Liver (tissue), 9 donors: ENCODE results near the gene LTN1. TPM values are rescaled to one million over a fixed set of nuclear protein-coding genes. Genes with fewer than 3 reads are reported as not detected.

Source experiments
- DNase-seq: peaks from one replicate; pipeline ENCODE4 v3.0.0-alpha.2; 2017; ENCODE audit warnings: low spot score
- H3K27ac ChIP-seq, 2 donors: one replicate each; pipeline ENCODE4 v1.7.0; 2013; ENCODE audit warnings: inconsistent platforms in 2 of 2, low read length in 2 of 2, control low read depth in 1 of 2, low read depth in 1 of 2, mild to moderate bottlenecking in 1 of 2
- H3K27me3 ChIP-seq, 4 donors: one replicate each; pipeline versions ENCODE4 v1.6.1 to v1.7.0; 2013; ENCODE audit warnings: low read length in 3 of 4, inconsistent platforms in 1 of 4, mild to moderate bottlenecking in 1 of 4, moderate library complexity in 1 of 4; ENCODE audit not compliant: control insufficient read depth in 4 of 4, insufficient read depth in 4 of 4
- H3K36me3 ChIP-seq, 4 donors: one replicate each; pipeline versions ENCODE4 v1.6.1 to v1.7.0; 2013; ENCODE audit warnings: low read length in 3 of 4, mild to moderate bottlenecking in 3 of 4, low read depth in 1 of 4, moderate library complexity in 1 of 4; ENCODE audit not compliant: control insufficient read depth in 4 of 4, insufficient read depth in 3 of 4
- H3K4me1 ChIP-seq, 4 donors: one replicate each; pipeline versions ENCODE4 v1.6.1 to v1.7.0; 2013; ENCODE audit warnings: low read length in 3 of 4, mild to moderate bottlenecking in 3 of 4, moderate library complexity in 1 of 4; ENCODE audit not compliant: control insufficient read depth in 4 of 4, insufficient read depth in 4 of 4
- H3K4me3 ChIP-seq, 3 donors: one replicate each; pipeline versions ENCODE4 v1.6.1 to v1.7.0; 2013; ENCODE audit warnings: low read length in 3 of 3, control low read depth in 1 of 3, low read depth in 1 of 3, mild to moderate bottlenecking in 1 of 3
- H3K9ac ChIP-seq, 2 donors: one replicate each; pipeline ENCODE4 v1.7.0; 2013; ENCODE audit warnings: low read length in 2 of 2, mild to moderate bottlenecking in 2 of 2, moderate library complexity in 2 of 2, control low read depth in 1 of 2, low read depth in 1 of 2
- H3K9me3 ChIP-seq, 4 donors: one replicate each; pipeline versions ENCODE4 v1.6.1 to v1.7.0; 2013; ENCODE audit warnings: low read length in 3 of 4; ENCODE audit not compliant: control insufficient read depth in 4 of 4
- ATF3 ChIP-seq: IDR thresholded peaks from 2 replicates; pipeline ENCODE4 v1.6.1; 2016; ENCODE audit warnings: antibody characterized with exemption
- CTCF ChIP-seq: fragments of 150-350 bp; IDR thresholded peaks from 2 replicates; pipeline ENCODE4 v1.5.1; 2017; ENCODE audit warnings: improper control_type of control experiment, low read depth, low read length; ENCODE audit not compliant: missing input control
- EGR1 ChIP-seq, 2 donors: IDR thresholded peaks; 2 replicates each; pipeline ENCODE4 v1.6.1; 2016 to 2018; ENCODE audit warnings: antibody characterized with exemption in 2 of 2, low read depth in 2 of 2
- FOXA1 ChIP-seq: IDR thresholded peaks from 2 replicates; pipeline ENCODE4 v1.6.1; 2016; ENCODE audit warnings: antibody characterized with exemption
- FOXA2 ChIP-seq: IDR thresholded peaks from 2 replicates; pipeline ENCODE4 v1.6.1; 2016; ENCODE audit warnings: antibody characterized with exemption
- GABPA ChIP-seq, 2 donors: IDR thresholded peaks in 1 of 2; conservative IDR thresholded peaks in 1 of 2; 2 replicates each; pipeline ENCODE4 v1.6.1; 2016; ENCODE audit warnings: antibody characterized with exemption in 2 of 2, mild to moderate bottlenecking in 1 of 2, moderate library complexity in 1 of 2
- HNF4A ChIP-seq, 2 donors: conservative IDR thresholded peaks; 2 replicates each; pipeline ENCODE4 v1.6.1; 2016; ENCODE audit warnings: antibody characterized with exemption in 2 of 2, mild to moderate bottlenecking in 2 of 2
- HNF4G ChIP-seq: IDR thresholded peaks from 2 replicates; pipeline ENCODE4 v1.6.1; 2016; ENCODE audit warnings: antibody characterized with exemption
- JUND ChIP-seq, 2 donors: IDR thresholded peaks; 2 replicates each; pipeline ENCODE4 v1.6.1; 2016; ENCODE audit warnings: antibody characterized with exemption in 2 of 2
- MAX ChIP-seq: IDR thresholded peaks from 2 replicates; pipeline ENCODE4 v1.6.1; 2016; ENCODE audit warnings: antibody characterized with exemption
- NR2F2 ChIP-seq: IDR thresholded peaks from 2 replicates; pipeline ENCODE4 v1.6.1; 2016; ENCODE audit warnings: antibody characterized with exemption
- RAD21 ChIP-seq, 2 donors: IDR thresholded peaks; 2 replicates each; pipeline ENCODE4 v1.6.1; 2016; ENCODE audit warnings: antibody characterized with exemption in 2 of 2, mild to moderate bottlenecking in 2 of 2
- RXRA ChIP-seq, 2 donors: IDR thresholded peaks; 2 replicates each; pipeline ENCODE4 v1.6.1; 2017 to 2018; ENCODE audit warnings: antibody characterized with exemption in 2 of 2, mild to moderate bottlenecking in 1 of 2
- SP1 ChIP-seq: IDR thresholded peaks from 2 replicates; pipeline ENCODE4 v1.6.1; 2018; ENCODE audit warnings: antibody characterized with exemption, mild to moderate bottlenecking
- WGBS: extraction: QIAGEN DNeasy Blood & Tissue Kit; methylation state at CpG from one replicate; pipeline ENCODE4 v1.1.7; 2013; 5-methylcytosine and 5-hydroxymethylcytosine counted together
- polyA plus RNA-seq, 2 donors: library from polyadenylated mRNA; stranded (reverse) in 1 of 2; unstranded in 1 of 2; fragments of 200-250 nt in 1 of 2; fragments of >200 nt in 1 of 2; fragmentation: Nextera tagmentation in 1 of 2; extraction: Ambion mirVana in 1 of 2; gene quantifications; one replicate each; pipeline versions ENCODE4 v1.2.1 to v1.2.3, GENCODE V29; 2013 to 2015
- total RNA-seq, 2 donors: library from RNA; depleted of rRNA; stranded (reverse); fragments of >200 nt; gene quantifications; one replicate each; pipeline ENCODE4 v1.2.3, GENCODE V29; 2014
- donor health status: healthy.
- donor health status: healthy.
- donor health status: healthy.
- donor health status: healthy.
- donor health status: healthy.

LTN1 gene
- total and polyA plus RNA-seq, 4 donors = 3.9 to 22.1 (median 9.6) TPM

- TF ChIP-seq CTCF (no peak), JUND (IDR thresholded peaks at IDR 0.05) (no peak), HNF4G (no peak), MAX (no peak), RAD21 (IDR thresholded peaks at IDR 0.05) (no peak)
Measured at GRCh38 chr21:29007810-29008209, 15.1 kb upstream of the LTN1 start (continued).

- TF ChIP-seq GABPA (IDR thresholded peaks at IDR 0.05 in 1 of 2, conservative IDR thresholded peaks at IDR 0.05 in 1 of 2) (no peak), HNF4A (conservative IDR thresholded peaks at IDR 0.05) (no peak), RXRA (IDR thresholded peaks at IDR 0.05) (no peak), SP1 (no peak), MAX (no peak), FOXA2 (no peak), NR2F2 (no peak), EGR1 (IDR thresholded peaks at IDR 0.05; ENCODE audit: low read depth in 2 of 2) (no peak)
- H3K4me1 ChIP-seq = peaks cover 0 to 3% (median 2%) of the 10 kb centered on the region in 4 donors
- no peaks in the 10 kb centered on the region for H3K27me3 ChIP-seq
- no peak overlapping the region for H3K27ac ChIP-seq
- DNase-seq = no peak
- H3K9me3 ChIP-seq = no peaks in the 10 kb centered on the region
- no peak overlapping the region for H3K4me3 ChIP-seq
- 96% methylated on average over 3 of the region's 3 CpGs for WGBS
- H3K36me3 ChIP-seq = peaks cover 2 to 11% (median 9%) of the 10 kb centered on the region in 4 donors
- H3K9ac ChIP-seq = no peak overlapping the region
Measured at GRCh38 chr21:29007135-29007534, 14.5 kb upstream of the LTN1 start.

GRCh38 chr21:29005696-29006095, 13.0 kb upstream of the LTN1 start:
- H3K36me3 ChIP-seq = peaks cover 0 to 11% (median 9%) of the 10 kb centered on the region in 4 donors
- H3K27me3 ChIP-seq = no peaks in the 10 kb centered on the region
- TF ChIP-seq GABPA (IDR thresholded peaks at IDR 0.05 in 1 of 2, conservative IDR thresholded peaks at IDR 0.05 in 1 of 2) (no peak), FOXA1 (no peak), NR2F2 (no peak), CTCF (no peak), ATF3 (no peak), RAD21 (IDR thresholded peaks at IDR 0.05) (no peak)
- H3K4me1 ChIP-seq = peaks cover 0 to 3% (median 2%) of the 10 kb centered on the region in 4 donors
- no peak overlapping the region for H3K4me3 ChIP-seq
- 96% methylated on average over 6 of the region's 6 CpGs for WGBS
- H3K9ac ChIP-seq = no peak overlapping the region
- H3K27ac ChIP-seq = no peak overlapping the region
- no peak for DNase-seq
- H3K9me3 ChIP-seq = no peaks in the 10 kb centered on the region
